Colonic mucosa (tissue), 4 donors: ENCODE measurements around the gene MORC2. TPM values are rescaled to one million over a fixed set of nuclear protein-coding genes. Genes with fewer than 3 reads are reported as not detected.

Experiments
- DNase-seq: peaks from one replicate; pipeline ENCODE4 v3.0.0-alpha.2; 2020
- H3K27ac ChIP-seq: fragments of 200-600 bp; one replicate; pipeline ENCODE4 v1.8.0; 2021
- H3K27me3 ChIP-seq: fragments of 200-600 bp; one replicate; pipeline ENCODE4 v1.8.0; 2021
- H3K36me3 ChIP-seq: fragments of 200-600 bp; one replicate; pipeline ENCODE4 v1.8.0; 2021
- H3K4me1 ChIP-seq: fragments of 200-600 bp; one replicate; pipeline ENCODE4 v1.8.0; 2021; ENCODE audit warnings: mild to moderate bottlenecking
- H3K4me3 ChIP-seq: fragments of 200-600 bp; one replicate; pipeline ENCODE4 v1.8.0; 2021
- H3K9ac ChIP-seq, 2 donors: one replicate each; pipeline ENCODE4 v1.7.0; 2013; ENCODE audit warnings: control low read depth in 2 of 2, low read depth in 2 of 2, low read length in 2 of 2
- H3K9me3 ChIP-seq: fragments of 200-600 bp; one replicate; pipeline ENCODE4 v1.8.0; 2021
- intact Hi-C: fragments of 100-400 bp; cut with DNase I; formaldehyde crosslinking; loops from one replicate; pipeline ENCODE4 v1.14.1; 2022
- total RNA-seq, 2 donors: library from RNA; stranded (reverse); fragmentation: NEBNext Ultra II Directional in 1 of 2; extraction: Animal tissue kit (Norgen Biotek cat#: 25700) in 1 of 2; gene quantifications; one replicate each; pipeline ENCODE4 v1.2.1, GENCODE V29; 2021
- TF ChIP-seq, protein P1 (sequence below): fragments of 200-600 bp; IDR thresholded peaks from one replicate; pipeline ENCODE4 v1.8.0; 2022; ENCODE audit warnings: antibody characterized with exemption, mild to moderate bottlenecking
- donor health status: healthy.
- donor health status: DM: no; HTN: no; CAD: no.
- donor health status: DM: no; HTN: no; CAD: no.

The MORC2 gene
- total RNA-seq, 2 donors from 2014 or later = 14.3 to 22.2 TPM

DNA sequence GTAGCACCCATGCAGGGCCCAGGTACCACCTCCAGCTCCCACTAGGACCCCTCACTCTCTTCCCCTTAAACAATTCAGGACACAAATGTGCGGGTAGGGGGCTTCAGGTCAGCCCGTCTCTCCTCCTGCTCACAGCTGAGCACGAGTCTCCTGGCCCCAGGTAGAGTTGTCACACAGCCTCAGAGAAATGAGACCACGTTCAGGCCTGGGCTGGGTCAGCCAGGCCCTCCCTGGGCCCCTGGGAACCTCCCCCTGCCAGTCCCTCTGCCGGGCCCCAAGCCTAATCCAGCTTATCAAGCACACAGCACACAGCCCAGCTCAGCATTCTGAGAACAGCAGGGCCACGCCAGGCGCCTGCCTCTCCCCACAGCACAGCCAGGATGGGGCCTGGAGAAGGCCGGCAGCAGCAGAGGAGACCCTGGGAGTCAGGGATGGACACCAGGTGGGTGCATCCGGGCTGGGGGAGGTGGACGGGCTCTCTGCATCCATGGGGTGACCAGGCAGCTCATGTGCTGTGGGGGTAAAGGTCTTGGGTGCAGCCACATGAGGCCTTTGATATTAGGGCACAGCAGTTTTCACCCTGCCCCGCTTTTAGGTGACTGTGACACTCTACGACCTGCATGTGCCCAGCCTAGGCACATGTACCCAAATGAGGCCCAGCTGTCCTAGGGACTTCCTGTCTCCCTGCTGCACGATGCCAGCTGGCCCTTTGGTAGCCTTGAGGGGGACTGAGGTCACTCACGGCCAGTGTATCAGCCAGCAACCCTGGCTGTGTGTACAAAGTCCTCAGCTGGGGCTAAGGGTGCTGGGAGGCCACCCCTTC is 87.0 kb downstream of the MORC2 start:
- no peaks in the 10 kb centered on the region for H3K27me3 ChIP-seq
- no peaks in the 10 kb centered on the region for H3K4me1 ChIP-seq
- no peak overlapping the region for H3K27ac ChIP-seq
- H3K4me3 ChIP-seq = no peak overlapping the region
- TF ChIP-seq, protein P1, sequence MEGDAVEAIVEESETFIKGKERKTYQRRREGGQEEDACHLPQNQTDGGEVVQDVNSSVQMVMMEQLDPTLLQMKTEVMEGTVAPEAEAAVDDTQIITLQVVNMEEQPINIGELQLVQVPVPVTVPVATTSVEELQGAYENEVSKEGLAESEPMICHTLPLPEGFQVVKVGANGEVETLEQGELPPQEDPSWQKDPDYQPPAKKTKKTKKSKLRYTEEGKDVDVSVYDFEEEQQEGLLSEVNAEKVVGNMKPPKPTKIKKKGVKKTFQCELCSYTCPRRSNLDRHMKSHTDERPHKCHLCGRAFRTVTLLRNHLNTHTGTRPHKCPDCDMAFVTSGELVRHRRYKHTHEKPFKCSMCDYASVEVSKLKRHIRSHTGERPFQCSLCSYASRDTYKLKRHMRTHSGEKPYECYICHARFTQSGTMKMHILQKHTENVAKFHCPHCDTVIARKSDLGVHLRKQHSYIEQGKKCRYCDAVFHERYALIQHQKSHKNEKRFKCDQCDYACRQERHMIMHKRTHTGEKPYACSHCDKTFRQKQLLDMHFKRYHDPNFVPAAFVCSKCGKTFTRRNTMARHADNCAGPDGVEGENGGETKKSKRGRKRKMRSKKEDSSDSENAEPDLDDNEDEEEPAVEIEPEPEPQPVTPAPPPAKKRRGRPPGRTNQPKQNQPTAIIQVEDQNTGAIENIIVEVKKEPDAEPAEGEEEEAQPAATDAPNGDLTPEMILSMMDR = no peak
- H3K9ac ChIP-seq = no peak overlapping the region
- intact Hi-C loops = no loop called here
- H3K36me3 ChIP-seq = no peaks in the 10 kb centered on the region
- H3K9me3 ChIP-seq = no peaks in the 10 kb centered on the region
- DNase-seq = no peak

DNA sequence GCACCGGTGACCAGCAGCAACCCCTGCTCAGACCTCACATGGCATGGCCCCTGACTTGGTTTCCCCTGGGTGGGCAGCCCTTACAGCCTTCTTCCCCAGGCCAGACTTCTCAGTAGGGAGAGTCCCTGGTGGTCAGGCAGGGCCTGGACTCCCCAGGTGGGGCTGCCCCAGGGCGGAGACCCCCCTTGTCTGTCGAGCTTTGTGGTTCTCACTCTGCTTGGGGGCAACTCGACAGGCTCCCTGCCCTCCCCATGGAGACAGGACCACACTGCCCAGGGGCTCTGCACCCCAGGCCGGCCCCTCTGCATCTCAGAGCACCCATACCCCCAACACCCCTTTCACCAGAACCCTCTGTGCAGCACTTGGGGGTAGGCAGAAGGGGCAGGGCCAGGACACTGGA is 87.7 kb downstream of the MORC2 start:
- Histone ChIP-seq H3K27me3 (no peaks in the 10 kb centered on the region), H3K9me3 (no peaks in the 10 kb centered on the region), H3K4me3 (no peak overlapping the region), H3K9ac (no peak overlapping the region), H3K27ac (no peak overlapping the region), H3K4me1 (no peaks in the 10 kb centered on the region), H3K36me3 (no peaks in the 10 kb centered on the region)
- DNase-seq = no peak
- TF ChIP-seq, protein P1 = no peak
- intact Hi-C loops = no loop called here

DNA sequence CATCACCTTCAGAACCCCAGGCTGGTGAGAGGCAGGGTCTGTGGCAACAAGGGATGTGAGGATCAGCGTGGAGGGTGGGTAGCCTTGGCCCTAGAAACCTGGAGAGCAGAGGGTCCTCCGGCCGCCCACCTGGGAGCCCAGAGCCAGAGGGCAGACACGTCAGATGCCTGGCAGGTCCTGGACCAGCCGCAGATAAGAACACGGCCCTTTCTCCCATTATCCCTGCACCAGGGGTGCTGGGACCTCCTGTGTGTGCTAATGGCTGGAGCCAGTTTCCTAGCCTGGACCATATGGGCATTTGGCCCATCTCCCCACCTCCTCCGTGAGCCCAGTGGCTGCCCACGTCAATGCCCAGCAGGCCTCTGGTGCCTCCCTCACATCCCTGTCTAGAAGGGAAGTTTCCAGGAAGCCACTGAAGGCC is 88.4 kb downstream of the MORC2 start:
- Histone ChIP-seq H3K27me3 (no peaks in the 10 kb centered on the region), H3K9ac (no peak overlapping the region), H3K4me1 (no peaks in the 10 kb centered on the region), H3K27ac (no peak overlapping the region), H3K9me3 (no peaks in the 10 kb centered on the region), H3K4me3 (no peak overlapping the region), H3K36me3 (no peaks in the 10 kb centered on the region)
- no peak for DNase-seq
- intact Hi-C loops = no loop called here
- TF ChIP-seq, protein P1 = no peak

DNA sequence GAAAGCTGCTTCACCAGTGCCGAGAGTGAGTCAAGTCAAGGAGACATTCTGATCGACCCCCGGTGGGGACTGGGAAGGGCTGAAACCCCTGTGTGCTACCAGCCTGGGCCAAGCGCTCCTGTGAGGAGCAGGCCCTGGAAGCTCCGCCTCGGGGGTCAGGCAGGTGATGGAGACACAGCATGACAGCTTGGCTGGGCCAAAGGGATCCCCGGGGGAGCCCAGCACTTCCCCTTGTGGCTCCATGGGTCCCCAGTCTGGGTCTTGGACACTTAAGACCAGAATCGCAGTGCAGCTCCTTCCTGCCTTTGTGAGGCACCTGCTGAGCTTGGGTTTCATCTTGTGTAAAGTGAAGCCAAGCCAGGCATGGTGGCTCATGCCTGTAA is 89.2 kb downstream of the MORC2 start:
- no peak for DNase-seq
- Histone ChIP-seq H3K27ac (no peak overlapping the region), H3K9ac (no peak overlapping the region), H3K9me3 (no peaks in the 10 kb centered on the region), H3K4me3 (no peak overlapping the region), H3K27me3 (no peaks in the 10 kb centered on the region), H3K36me3 (no peaks in the 10 kb centered on the region), H3K4me1 (no peaks in the 10 kb centered on the region)
- intact Hi-C loops = no loop called here
- TF ChIP-seq, protein P1 = no peak

DNA sequence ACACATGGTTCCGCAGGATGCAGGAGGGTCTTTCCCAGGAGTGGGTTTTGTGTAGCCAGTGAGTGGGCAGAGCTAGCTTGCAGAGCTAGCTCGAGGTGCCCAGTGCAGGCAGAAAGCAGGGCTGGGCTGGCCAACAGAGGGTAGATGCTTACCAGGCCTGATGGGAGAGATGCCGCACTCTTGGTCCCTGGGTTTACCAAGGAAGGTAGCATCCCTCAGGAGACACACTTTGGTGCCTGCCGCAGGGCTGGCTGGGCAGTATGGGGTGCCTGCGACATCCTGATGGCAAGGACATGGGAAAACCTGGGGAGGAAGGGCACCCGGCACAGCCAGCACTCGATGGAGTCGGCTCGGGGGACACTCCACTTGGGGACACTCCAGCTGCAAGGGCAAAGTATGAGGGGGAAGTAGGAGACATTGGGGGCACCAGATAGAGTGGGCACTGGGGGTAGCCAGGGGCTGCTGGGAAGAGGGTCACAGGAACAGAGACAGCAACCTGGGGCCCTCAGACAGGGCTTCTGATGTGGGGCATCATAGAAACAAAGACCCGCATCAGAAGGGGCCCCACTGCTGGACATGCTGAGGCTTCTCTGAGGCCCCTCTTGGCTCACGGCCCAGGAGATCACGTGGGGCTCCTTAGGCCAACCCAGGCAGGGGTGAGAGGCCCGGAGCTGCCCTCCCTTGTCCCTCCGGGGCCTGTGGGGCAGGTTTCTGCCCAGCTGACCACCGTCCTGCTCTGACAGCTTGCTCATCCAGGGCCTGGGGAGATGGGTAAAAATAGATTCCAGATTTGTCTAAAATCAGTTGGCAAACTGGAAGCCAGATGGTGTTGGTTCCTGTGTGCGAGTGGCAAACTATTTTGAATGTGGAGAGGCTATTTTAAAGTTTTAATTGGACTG is 89.8 kb downstream of the MORC2 start:
- Histone ChIP-seq H3K27me3 (no peaks in the 10 kb centered on the region), H3K27ac (no peak overlapping the region), H3K9ac (no peak overlapping the region), H3K9me3 (no peaks in the 10 kb centered on the region), H3K4me1 (no peaks in the 10 kb centered on the region), H3K36me3 (no peaks in the 10 kb centered on the region), H3K4me3 (no peak overlapping the region)
- TF ChIP-seq, protein P1 = no peak
- intact Hi-C loops = no loop called here
- DNase-seq = no peak
